Measurements from ENCODE around the gene ACTR3.
A peak's percentile ranks its signal among the peaks of the same experiment; 100 is the strongest.
"Not testable (repeated sequence)": the region's sequence is repeated elsewhere in the genome, so short reads cannot be mapped to it uniquely, and the experiment has no call there.

The ACTR3 gene

GRCh38 chr2:113906647-113907046, 16.8 kb downstream of the ACTR3 start:
- no peak for DNase-seq

DNA sequence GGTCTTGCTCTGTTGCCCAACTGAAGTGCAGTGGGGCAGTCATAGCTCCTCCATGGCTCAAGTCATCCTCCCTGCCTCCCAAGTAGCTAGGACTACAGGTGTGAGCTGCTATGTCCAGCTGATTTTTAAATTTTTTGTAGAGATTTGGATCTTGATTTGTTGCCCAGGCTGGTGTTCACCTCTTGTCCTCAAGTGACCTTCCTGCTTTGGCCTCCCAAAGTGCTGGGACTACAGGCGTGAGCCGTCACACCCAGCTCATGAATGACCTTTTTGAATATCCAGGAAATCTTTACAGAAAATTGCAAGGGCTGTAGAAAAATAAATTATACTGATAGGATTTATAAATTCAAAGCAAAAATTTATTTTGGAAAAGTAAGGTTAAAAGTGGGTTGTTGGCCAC, 17.4 kb downstream of the ACTR3 start:
- DNase-seq: no peak

GRCh38 chr2:113910110-113910717, 20.3 kb downstream of the ACTR3 start:
- DNase-seq: no peak

DNA sequence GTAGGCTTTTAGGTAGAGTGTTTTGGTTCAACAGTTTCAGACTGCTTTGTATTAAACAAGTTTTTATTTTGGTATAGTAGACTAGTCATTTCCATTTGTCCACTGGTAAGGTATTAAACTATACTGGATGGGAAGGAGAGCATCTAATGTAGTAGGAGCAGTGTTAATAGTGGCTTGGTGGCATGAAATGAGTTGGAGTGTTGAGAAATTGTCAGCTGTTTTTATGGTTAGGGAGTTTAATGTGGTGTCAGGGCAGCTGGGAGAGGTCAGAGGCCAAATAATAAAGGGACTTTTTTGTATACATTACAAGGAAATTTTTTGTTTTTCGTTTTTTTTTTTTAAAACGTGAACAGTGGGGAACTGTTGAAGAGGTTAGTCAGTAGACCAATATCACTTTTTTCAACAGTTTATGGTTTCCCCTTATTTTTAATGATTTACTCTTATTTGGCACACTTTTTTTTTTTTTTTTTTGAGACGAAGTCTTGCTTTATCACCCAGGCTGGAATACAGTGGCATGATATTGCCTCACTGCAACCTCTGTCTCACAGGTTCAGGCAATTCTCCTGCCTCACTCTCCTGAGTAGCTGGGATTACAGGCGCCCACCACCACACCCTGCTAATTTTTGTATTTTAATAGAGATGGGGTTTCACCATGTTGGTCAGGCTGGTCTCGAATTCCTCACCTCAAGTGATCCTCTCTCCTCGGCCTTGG, 21.2 kb downstream of the ACTR3 start:
- DNase-seq: no peak

GRCh38 chr2:113915082-113915819, 25.4 kb downstream of the ACTR3 start:
- no peak for DNase-seq

GRCh38 chr2:113918229-113918628, 28.3 kb downstream of the ACTR3 start:
- DNase-seq: no peak

DNA sequence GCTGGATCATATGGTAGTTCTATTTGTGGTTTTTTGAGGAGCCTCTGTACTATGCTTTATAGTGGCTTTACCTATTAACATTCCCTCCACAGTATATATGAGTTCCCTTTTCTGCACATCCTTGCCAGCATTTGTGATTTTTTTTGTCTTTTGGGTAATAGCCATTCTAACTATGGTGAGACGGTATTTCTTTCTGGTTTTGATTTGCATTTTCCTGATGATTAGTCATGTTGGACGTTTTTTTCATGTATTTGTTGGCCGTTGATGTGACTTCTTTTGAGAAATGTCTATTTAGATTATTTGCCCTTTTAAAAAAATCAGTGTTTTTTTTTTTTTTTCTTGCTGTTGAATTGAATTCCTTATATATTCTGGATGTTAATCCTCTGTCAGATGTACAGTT, 31.1 kb downstream of the ACTR3 start:
- no peak for DNase-seq

- no peak for DNase-seq
Measured at GRCh38 chr2:113922335-113922734, 32.4 kb downstream of the ACTR3 start.

DNA sequence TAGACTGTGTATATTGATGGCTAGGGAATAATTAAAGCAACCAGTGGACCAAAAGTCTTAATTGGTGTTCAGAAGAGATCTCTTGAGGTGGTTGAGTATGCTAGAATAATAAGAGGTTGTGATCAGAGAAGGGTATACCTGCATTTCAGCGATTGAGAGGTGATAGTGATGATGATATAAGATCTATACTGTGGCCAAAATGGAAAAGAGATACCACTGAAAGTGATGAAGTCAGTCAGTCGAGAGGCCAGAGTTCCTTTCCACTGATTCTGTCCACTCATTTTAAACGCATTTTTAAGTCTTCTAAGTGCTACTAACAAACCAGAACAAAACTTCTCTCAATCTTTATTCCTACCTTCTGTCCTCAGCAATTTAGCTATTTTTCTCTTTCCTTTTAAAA, 32.9 kb downstream of the ACTR3 start:
- DNase-seq: no peak

- no peak for DNase-seq
Measured at GRCh38 chr2:113925884-113926283, 36.0 kb downstream of the ACTR3 start.

DNA sequence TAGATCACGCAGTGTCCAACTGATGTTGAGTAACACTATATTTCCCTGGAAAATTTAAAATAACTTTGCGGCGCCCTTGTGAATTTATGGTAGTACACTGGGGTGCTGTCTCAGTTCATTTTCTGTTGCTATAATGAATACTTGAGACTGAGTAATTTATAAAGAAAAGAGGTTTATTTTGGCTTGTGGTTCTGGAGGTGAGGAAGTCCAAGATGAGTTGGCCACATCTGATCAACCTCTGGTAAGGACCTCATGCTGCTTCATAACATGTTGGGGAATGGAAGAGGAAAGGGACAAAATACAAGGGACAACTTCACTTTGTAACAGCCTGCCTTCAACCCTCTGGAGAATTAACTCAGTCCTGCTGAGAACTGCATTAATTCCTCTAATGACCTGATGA, 36.4 kb downstream of the ACTR3 start:
- no peak for DNase-seq

- DNase-seq: no peak
Measured at GRCh38 chr2:113930448-113930847, 40.6 kb downstream of the ACTR3 start.

- DNase-seq: no peak
Measured at GRCh38 chr2:113937501-113937900, 47.6 kb downstream of the ACTR3 start.

GRCh38 chr2:113940891-113941290, 51.0 kb downstream of the ACTR3 start:
- DNase-seq: no peak

DNA sequence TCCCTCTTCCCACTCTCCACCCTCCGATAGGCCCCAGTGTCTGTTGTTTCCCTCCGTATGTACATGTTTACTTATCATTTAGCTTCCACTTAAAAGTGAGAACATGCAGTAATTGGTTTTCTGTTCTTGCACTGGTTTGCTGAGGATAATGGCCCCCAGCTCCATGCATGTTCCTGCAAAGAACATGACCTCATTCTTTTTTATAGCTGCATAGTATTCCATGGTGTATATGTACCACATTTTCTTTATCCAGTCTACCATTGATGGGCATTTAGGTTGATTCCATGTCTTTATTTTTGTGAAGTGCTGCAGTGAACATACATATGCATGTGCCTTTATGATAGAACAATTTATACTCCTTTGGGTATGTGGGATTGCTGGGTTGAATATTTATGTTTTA, 55.9 kb downstream of the ACTR3 start:
- not testable (repeated sequence) for DNase-seq

DNA sequence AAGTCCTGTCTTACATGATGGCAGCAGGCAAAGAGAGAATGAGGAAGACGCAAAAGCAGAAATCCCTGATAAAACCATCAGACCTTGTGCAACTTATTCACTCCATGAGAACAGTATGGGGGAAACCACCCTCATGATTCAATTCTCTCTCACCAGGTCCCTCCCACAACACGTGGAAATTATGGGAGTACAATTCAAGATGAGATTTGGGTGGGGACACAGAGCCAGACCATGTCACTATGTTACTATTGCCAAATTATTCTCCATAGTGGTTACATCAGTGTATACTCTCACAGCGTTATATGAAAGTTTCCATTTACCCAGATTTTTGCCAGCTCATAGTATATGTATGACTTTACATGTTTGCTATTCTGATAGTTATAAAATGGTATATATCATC, 61.0 kb downstream of the ACTR3 start:
- not testable (repeated sequence) for DNase-seq

DNA sequence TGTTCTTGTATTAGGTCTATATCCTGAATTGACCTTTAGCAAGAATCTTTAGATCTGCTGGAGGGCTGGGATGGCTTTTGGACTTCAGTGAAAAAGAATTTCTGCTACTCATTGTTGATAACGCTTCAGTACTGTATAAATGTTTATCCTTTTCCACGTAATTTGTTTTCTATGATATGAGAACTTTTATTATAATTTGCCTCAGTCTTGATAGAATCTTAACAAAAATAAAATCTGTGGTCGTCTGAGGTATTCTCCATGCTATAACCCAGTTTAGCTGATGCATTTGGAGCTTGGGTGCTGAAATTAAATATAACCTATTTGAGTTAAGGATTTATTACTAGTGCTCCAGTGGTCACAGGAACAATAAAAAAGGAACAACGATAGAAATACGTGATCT, 71.1 kb downstream of the ACTR3 start:
- DNase-seq: no peak

DNA sequence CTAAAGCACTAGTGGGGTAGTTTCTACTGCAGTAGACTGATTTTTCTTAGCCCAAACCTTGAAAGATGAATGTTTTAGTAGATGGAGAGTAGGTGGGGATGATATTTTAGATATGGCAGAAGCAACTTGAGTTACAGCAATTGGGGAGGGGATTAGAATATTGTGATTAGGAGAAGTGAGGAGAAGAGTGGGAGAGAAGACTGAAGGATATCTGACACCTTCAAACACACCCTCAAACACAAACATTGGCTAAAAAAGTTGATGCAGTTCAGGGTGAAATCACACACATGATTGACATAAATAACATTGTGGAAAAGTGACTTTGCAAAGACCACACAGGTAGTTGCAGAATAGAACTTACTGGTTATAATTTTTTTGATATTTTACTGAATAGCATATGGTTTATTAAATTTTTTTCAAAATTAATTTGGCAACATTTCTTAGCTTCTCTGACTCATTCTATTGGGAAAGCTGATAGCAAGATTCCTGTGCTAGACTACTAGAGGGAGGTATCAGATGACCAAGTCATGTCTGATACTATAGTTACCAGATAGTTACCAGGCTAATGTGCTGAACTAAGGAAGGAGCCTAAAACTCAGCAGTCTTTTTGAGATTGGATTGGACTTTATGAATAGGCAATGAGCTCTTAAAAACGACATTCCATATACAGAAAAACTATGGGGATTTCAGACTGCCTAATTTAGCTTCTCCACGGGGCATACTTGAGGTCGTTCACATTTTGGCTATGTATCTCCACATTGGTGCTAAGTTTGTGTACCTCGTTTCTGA, 73.0 kb downstream of the ACTR3 start:
- no peak for DNase-seq

DNA sequence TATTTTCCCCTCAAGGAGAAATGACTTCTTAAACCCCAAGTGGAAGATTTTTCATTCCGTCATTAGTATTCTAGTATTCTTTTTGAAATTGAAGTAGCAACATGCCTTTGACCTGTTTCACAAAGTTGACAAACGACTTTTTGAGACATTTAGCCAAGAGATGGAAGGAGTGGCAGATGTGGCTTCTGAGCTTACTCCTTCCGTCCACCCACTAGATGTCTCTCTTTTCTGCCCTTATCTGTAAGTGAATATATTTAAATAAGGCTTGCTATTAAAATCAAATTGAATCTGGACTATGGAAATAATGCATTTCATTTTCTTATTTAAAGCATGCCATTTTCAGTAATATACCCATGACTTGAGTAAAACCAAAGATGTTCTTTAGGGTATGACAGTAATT, 74.1 kb downstream of the ACTR3 start:
- DNase-seq: no peak

DNA sequence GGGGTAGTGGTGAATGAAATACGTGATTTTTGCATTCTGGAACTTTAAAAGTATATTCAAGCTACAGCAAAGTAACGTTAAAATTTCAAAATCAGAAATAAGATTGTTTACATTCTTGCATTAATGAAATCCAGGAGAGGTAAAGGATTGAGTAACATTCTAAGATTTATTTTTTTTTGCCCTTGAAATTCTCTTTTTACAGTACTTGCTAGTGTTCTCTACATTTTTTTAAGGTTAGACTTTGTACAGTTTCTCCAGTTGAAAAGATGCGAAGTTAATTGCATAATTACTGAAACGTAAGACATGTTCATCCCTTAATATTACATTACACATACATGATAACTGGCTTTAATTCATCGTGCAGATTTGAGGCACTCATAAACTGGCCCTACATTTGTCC, 74.5 kb downstream of the ACTR3 start:
- DNase-seq: no peak

DNA sequence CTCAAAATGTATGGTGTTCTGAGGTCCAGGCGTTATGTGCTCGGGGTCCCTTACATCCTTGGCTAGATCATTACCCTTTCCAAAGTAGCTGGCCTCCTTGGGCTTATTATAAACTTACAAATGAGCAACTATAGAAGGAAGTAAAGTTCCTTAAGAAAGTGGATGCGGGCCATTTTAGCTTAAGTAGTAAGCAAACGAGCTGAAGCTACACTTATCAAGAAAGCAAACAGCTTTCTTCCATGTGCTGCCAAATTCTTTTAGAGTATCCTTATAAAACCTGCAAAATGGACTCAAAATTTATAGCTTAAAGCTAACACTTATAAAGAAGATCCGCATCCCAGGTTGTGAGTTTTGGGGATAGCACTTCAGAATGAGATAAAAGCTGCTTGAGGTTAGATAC, 75.3 kb downstream of the ACTR3 start:
- no peak for DNase-seq

- DNase-seq: peak; percentile 52
Measured at GRCh38 chr2:113965644-113966043, 75.8 kb downstream of the ACTR3 start.

DNA sequence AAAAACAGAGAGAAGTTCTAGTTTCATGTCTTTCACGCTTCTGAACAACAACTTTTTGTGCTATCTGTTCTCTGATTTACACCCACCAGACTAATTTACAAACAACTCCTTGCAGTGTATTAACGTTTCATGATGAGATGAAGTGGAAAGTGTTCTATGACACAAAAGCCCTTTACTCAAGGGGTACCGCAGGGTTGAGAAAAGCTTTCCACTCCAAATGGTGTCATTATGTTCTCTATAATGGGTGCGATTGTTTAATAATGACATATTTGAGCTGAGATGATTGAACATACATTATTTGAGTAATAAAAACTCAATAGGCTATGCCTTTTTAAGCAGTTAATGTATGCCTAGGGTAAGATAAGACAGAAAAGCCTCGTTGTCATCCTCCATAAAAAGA, 76.3 kb downstream of the ACTR3 start:
- peak; percentile 2 for DNase-seq
